Spleen (tissue), 7 donors: Measurements from ENCODE around the gene DSG3.

Source experiments
- CTCF ChIP-seq, 11 experiments: fragments of 200-600 bp in 7 of 11; fragments of 450-650 bp in 4 of 11; sonication (generic) in 4 of 11; IDR thresholded peaks in 8 of 11; conservative IDR thresholded peaks in 3 of 11; 1 replicate in 7 of 11; 2 replicates in 4 of 11; pipeline versions ENCODE4 v1.4.0 to v1.8.0; 2016 to 2021; ENCODE audit warnings: antibody characterized with exemption in 11 of 11, inconsistent platforms in 4 of 11, mild to moderate bottlenecking in 1 of 11
- POLR2A ChIP-seq, 3 donors: fragments of 450-650 bp; IDR thresholded peaks; one replicate each; pipeline ENCODE4 v1.5.1; 2017; ENCODE audit warnings: antibody characterized with exemption in 3 of 3, mild to moderate bottlenecking in 1 of 3
- donor health status: DM: no; HTN: no; CAD: no; lungs with moderate emphysema.
- donor health status: DM: no; HTN: no; CAD: no.
- donor health status: DM: no; HTN: no; CAD: no.

GRCh38 chr18:31409276-31409675, 38.3 kb upstream of the DSG3 start:
- TF ChIP-seq CTCF (IDR thresholded peaks at IDR 0.05 in 8 of 11, conservative IDR thresholded peaks at IDR 0.05 in 3 of 11) (no peak), POLR2A (IDR thresholded peaks at IDR 0.05) (no peak)
